NCI-H2171 treated with DMSO at 0.1 percent for 48 hours (cell line): ENCODE results near the gene ITGB5.
A peak's percentile ranks its signal among the peaks of the same experiment; 100 is the strongest.
"Not testable (repeated sequence)": the region's sequence is repeated elsewhere in the genome, so short reads cannot be mapped to it uniquely, and the experiment has no call there.

Experiments
- DNase-seq: peaks from one replicate; lab custom pipeline; 2025; lab: John Stamatoyannopoulos, UW

ITGB5 gene

DNA sequence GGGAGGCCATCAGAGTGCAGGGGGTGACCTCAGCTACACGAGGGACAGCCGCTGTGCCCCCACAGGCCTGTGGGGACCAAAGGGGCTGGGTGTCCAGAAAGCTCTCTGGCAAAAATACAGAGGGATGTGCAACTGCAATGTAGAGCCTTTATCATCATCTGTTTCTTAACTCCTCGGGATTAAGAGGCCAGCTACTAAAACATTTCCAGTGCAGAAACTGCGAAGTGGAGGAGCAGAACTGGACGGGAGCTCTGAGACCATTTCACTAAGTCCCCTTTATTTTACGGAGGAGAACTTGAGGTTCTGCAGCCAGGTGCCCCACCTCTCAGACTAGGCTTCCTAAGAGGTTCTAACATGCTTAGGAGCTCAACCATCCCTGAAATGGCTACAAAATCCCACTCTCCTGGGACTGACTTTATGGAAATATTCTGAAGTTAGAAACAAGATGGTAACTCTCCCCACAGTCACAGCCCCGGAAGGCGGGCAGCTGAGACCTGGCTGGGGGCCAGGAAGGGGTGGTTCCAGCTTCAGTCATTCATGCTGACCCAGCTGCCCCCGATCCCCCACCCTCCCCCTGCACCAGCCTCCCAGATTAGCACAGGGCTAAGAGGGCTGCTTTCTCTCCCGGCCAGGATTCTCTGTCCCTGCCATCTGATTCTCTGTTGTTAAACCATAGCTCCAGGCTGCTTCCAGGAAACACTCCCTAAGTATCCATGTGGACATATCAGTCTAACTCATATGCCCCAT is 116.7 kb downstream of the ITGB5 start:
- DNase-seq, result no peak

DNA sequence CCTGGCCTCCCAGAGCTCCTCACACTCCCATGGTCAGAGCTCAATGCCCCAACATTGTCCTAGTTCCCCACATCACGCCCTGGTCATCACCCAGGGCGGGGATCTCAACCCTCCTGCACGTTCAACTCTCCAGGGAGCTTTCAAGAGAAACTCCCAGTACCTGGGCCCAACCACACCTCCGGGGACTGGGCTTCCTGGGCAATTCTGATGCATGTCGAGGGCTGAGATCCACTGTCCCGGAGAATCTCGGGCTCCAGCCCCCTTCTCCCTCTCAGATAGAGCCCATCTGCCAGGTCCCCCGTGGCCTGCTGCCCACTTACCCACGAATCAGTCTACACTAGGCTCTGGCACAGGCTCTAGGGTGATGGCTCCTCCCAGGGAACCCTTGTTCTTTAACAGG is 117.7 kb downstream of the ITGB5 start:
- no peak for DNase-seq

DNA sequence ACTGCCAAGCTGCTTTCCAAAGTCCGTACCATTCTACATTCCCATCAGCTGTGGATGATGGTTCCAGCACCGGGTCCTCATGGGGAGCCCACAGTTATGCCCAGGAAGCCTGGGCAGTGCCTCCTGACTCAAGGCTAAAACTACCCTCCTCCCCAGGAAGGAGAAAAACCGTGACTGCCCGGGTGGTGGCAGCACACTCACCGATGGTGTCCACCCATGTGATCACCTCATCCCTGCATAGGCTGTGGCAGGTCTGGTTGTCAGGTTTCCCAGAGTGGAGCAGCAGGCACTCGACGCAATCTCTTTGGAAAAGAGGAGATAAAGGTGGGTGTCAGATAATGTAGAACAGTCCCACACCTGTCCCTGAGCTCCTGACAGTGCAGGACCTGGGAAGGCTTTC is 118.4 kb downstream of the ITGB5 start:
- no peak for DNase-seq

DNA sequence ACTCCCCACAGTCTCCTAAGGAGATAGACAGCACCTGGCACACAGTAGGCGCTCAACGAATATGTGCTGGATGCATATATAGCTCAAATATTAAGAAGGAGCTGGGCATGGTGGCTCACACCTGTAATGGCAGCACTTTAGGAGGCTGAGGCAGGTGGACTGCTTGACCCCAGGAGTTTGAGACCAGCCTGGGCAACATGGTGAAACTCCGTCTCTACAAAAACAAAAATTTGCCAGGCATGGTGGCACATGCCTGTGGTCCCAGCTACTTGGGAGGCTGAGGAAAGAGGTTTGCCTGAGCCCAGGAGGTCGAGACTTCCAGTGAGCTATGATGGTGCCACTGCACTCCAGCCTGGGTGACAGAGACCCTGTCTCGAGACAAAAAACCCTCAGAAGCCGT is 119.5 kb downstream of the ITGB5 start:
- no peak for DNase-seq

DNA sequence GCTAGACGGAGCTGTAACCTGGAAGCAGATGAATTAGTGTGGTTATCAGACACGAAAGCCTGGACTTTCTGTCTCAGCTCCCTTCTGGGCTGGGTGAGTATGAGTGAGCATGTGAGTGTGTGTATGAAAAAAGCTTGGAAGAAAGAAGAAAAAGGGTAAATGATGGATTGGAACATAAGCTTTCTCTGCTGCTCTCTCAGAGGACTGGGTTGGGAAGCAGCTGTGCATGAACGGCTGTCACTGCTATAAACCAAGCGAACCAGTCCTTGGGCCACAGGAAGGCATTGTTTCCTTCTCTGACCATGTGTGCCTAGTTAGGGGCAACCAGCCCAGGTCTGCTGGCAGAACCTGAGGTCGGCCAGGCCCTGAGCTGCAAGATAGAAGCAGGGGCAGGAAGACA is 119.9 kb downstream of the ITGB5 start:
- no peak for DNase-seq

DNA sequence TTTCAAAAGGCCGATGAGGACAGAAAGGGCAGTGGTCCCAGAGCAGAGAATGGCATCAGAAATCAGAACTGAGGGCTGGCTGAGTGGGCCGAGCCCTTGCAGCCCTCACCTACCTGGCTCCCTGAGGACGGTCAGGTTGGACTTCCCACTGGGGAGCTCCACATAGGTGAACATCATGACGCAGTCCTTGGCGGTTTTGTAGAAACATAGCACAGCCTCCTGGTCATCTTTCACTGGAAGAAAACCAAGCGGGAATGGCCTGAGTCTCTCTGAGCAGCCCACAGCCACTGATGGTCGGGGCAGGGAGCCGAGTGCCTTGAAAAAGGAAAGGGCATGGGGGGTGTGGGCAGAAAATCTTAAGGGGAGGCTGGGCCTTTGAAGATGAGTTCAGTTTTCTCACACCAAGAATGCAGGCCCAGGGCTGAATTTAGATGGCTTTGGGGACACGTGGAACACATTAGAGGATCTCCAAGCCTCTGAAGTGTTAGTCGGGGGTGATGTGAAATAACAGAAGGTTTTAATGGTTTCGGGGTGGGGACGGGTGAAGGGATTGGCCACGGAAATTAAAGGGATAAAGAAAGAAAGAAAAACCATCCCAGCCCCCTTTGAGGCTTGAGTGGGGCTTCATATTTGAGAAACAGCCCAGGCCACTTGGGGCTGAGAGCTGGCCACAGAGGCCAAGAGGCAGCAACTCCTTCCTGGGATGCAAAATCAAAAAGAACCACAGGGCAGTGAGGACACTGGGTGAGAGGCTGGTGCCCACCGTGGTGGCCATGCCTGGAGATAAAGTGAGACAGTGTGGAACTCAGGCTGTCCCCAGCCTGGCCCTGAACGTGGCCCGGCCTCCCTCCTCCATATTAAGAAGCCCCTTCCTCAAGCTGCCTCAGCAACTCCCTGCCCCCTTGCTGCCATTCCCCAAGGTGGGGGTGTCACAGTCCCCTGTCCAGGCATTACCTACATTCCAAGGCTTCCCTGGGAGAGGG is 120.8 kb downstream of the ITGB5 start:
- DNase-seq, result no peak

DNA sequence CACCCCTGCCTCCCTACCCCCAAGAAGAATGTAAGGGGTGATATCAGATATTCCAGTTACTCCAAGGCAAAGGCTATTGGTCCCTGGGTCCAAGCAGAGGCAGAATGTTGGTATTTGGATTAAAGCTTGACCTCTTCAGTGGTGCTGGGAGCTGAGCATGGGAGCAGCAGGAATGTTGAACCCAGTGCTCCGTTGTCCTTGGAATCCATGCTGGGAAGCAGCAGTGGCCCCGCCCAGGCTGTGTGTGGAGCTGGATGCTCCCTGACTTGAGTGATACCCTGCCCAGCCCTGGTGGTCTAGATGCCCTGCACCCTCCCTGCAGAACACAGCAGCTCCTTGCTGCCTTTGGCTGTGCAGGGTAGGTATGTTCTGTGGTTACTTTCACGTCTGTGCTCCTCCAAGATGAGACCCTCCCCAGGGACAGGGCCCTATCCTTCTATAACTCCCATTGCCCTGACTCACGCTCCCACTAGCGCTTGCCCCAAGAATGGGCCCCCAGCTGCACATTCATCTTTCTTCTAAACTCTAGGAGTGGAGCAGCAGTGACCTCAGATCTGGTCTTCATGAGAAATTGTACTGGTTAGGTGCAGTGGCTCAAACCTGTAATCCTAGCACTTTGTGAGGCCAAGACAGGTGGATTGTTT is 121.8 kb downstream of the ITGB5 start:
- DNase-seq, result no peak

DNA sequence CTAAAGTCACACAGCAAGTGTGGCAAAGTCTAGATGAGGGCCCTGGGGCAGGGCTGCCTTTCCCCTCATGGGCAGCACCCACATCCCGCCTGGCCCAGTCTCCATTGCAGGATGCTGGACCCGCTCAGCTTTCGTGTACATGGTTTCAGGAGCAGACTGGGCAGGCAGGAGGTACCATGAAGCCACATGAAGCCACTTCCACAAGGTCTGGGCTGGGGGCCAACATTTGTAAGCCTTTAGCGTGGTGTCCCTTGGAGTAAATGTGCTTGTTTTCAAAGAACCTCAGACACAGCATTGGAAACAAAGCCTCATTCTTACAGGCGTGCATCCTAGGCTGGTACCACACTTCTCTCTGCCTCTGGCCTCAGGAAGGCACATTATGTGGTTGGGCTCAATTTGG is 122.4 kb downstream of the ITGB5 start:
- no peak for DNase-seq

DNA sequence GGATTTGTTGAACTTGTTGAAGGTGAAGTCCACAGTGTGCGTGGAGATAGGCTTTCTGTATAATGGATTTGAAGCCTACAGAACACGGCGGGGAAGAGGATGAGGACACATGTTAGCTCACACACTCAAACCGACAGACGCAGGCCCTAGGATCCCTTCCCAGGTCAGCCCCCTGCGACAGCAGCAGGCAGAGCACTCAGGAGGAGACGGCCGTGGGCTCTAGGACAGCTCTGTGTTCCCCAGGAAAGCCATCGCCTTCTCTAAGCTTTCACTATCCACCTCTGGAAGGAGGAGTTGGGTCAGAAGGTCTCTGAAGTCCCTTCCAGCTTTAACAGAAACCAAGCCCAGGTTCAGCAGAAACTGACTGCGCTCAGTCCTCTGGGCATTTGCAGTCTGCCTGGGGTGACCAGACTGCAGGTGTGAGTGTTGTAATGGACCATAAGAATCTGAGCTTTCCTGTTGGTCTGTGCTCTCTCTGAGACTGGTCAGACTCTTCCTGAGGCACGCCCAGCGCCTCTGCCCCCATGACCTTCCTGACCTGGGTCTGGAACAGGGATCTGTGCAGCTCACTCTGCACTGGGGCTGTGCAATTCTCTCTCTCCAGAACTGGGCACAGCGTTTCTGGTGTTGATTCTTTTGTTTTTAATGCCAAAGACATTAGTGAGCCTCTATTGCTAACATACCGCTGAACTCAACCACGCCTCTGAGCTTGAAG is 123.4 kb downstream of the ITGB5 start:
- DNase-seq, result no peak

DNA sequence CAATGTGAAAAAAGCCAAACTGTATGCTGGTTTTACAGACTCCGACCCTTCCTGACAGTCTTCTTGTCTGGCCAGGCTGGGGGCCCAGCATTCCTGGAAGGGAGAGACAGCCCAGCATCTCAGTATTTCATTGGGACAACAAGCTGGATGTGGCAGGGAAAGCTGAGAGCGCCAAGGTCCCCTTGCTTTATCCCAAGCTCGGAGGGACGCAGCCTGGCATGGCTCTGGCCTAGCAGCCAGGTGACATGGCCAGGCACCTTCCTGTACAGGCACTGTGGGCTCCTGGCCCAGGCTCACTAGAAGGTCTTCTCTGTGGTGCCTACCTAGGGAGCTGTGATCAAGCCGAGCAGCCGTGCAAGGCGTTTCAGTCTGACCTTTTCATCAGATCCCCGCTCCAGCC is 124.0 kb downstream of the ITGB5 start:
- no peak for DNase-seq

DNA sequence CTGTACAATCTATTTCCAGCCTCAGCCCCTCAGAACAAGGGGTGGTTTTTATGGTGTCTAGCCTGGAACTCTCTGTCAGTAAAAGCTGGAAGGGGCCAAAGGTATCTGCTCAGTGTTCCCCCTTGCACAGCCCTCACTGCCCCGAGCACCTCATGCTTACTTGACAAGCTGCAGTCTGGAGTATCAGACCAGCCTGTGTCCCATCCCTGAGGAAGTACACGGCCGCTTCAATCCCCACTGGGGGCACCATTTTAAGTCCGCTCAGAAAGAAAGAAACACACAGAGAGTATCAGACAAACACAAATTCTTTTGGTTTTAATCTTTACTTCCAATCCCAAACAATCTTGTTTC is 124.5 kb downstream of the ITGB5 start:
- DNase-seq, result no peak

DNA sequence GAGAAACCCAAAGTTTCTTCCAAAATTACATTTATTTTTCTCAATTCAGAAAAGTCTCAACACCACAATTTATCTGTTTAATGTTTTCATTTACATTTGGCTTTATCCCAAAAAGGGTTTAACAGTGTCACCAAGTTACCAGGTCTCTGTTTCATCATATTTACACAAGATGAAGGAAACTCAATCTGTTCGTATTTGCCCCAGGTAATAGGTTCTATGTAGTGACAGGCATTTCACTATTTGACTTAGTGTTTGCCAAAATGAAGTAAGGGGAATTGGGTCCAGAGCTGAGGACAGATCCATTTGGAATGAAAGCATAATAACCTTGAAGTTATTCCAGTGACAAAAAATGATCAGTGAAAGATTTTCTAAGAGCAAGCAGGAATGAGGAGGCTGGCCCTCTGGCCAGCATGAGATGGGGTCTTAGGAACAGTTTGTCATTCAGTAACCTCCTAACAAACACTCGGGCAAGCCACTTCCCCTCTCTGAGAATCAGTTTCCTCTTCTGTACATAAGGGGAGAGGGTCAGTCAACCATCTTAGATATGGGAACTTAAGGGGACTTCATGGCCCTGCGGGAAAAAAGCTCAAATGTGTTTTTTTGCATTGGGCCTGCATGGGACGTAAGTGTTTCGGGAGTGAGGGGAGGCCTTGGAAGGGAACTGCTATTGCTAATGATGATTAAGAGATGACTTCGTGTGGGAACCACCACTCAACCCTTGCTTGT is 125.1 kb downstream of the ITGB5 start:
- DNase-seq, result no peak

DNA sequence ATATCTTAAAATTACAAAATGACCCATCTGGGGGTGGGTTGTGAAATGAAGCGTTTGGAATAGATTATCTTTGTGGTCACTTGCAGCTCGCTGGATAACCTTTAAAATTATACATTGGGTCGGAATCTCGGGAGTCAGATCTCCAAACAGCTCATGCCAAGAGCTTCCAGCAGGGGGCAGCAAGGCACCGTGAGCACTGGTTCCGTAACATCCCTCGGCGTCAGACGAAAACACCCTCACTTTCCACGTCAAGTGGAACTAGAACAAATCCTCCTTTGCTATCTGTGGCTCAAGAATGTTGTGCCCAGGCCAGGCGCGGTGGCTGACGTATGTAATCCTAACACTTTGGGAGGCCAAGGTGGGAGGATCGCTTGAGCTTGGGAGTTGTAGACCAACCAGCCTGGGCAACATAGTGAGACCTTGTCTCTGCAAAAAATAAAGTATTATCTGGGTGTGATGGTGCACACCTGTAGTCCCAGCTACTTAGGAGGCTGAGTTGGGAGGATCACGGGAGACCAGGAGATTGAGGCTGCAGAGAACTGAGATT is 125.8 kb downstream of the ITGB5 start:
- peak; percentile 68 for DNase-seq

DNA sequence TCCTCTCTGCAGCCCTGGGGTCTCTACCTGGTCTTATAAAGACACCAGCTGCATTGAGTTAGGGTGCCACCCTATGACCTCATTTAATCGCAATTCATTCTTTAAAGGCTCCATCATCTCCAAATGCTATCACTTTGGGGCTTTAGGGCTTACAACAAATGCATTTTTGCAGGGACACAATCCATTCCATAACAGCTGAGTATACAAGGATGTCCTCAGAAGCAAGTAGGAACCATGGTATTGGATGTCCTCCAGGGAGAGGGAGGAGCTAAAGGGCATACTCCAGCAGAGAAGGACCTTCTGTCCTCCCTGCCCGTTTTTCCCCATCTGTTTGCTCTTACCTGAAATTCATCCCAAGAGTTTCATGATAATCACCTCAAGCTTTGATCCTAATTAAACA is 126.6 kb downstream of the ITGB5 start:
- DNase-seq, result peak; percentile 67

DNA sequence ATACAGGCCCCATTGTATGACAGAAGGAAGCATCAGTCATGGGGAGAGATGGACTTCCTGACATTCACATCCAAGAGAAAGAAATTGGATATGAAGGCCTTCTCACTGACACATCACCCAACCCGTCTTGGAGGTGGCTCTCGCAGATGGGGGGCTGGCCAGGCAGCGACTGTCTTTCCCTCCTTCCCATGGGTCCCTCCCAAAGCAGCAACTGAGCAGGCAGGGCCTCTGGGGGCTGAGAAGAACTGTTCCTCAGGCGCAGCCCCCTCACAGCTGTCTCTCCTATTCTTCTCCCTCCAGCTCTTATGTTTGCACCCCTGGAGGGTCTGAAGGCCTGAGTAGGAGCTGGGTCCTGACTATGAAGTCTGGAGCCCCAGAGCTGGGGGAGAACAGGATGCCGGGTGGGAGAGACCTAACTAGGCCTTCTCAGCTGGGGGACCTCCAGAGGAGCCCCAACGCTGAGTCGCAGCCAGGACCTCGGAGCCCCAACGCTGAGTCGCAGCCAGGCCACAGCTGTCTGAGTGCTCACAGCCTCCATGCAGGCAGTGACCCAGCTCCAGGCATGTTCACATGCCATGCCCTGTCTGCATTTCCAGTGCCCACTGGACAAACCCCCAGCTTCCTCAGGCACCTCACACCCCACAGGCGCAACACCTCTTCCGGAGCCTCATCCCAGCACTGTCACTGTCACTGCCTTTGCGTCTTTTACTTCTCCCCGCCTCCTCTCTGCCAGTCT is 127.3 kb downstream of the ITGB5 start:
- DNase-seq, result no peak

DNA sequence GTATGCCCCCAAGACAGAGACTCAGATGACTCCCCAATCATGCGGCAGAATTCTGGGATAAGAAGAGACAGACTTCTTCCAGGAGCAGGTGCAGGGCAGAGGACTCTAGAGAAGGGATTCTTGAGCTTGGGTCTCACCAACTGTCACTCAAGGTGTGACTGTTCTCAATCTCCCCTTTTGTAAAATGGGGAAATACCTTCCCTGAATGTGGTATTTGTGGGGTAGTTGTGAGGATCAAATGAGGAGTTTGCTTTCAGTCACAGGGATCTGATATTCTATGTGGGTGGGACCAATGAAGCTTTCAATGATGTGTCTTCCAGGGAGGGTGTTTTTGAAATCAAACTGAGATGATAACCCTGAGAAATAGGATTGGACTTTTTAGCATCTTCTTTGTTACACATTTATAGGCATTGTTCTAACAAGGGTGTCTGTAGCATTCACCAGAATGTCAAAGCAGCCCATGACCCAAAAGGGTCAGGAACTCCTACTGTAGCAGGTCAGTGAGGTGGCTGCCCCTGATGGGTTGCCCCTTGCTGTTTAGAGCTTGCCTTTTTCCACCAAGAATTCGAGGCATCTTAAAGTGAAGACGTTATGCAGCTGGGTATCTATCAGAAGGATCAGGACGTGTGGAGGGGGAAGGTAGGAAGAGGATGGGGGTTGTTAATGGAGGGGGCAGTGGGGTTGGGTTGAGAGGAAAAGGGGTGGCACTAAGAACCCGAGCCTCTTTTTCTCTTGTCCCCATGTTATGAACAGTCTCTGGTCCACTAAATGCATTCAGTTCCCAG is 128.1 kb downstream of the ITGB5 start:
- no peak for DNase-seq

DNA sequence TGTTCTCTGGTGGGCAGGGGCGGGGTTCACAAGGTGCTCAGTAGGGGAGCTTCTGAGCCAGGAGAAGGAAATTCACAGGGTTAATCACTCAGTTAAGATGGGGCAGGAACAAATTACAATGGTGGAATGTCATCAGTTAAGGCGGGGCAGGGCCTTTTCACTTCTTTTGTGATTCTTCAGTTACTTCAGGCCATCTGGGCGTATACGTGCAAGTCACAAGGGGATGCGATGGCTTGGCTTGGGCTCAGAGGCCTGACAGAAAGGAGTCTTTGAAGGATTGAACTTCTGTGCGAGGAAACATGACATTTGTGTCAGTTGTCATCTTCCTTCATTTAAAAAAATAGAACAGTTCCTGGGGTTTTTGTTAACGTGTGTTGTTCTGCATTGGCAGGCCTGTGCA is 129.2 kb downstream of the ITGB5 start:
- not testable (repeated sequence) for DNase-seq

DNA sequence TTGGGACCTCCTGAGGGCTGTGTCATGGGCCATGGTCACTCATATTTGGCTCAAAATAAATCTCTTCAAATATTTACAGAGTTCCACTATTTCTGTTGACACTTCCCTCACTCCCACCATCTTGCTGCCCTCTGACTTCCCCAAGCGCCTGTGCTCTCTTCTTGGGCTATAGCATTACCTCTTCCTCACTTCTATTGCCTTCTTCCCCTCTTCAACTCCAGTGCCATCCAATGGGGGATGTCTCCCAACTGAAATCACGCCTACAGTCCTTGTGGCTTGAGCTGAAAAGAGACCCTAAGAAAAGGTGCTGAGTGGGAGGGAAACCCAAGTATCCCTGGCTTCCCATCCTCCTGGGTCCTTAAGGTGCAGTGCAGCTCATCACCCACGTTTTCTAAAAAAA is 135.1 kb downstream of the ITGB5 start:
- DNase-seq, result no peak

DNA sequence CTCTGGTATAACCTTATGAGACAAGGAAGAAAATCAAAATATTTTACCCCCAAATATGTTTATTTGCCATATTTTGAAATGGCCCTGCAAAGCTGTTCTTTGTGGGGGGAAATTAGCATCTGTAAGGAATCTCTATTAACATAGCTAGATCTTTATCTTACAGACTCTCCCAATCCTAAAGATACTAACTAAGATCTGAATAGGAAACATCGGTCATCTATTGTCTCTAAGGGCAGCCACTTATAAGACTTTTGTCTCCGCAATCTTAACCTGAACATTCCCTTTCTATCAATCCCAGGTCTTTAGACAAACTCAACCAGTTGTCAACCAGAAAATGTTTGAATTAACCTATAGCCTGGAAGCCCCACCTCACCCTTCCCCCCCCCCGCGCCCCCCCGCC is 135.7 kb downstream of the ITGB5 start:
- DNase-seq, result no peak

DNA sequence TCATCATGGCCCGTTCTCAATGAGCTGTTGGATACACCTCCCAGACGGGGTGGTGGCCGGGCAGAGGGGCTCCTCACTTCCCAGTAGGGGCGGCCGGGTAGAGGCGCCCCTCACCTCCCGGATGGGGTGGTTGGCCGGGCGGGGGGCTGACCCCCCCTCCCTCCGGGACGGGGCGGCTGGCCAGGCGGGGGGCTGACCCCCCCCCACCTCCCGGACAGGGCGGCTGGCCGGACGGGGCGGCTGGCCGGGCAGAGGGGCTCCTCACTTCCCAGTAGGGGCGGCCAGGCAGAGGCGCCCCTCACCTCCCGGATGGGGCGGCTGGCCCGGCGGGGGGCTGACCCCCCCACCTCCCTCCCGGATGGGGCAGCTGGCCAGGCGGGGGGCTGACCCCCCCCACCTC is 137.3 kb downstream of the ITGB5 start:
- not testable (repeated sequence) for DNase-seq
